Measurements from ENCODE around the gene CTTNBP2NL. TPM values are rescaled to one million over a fixed set of nuclear protein-coding genes. Genes with fewer than 3 reads are reported as not detected.

Gene CTTNBP2NL
- polyA plus RNA-seq, 6 donors from 2014 or later: 0.19 to 2.7 (median 1.0) TPM

DNA sequence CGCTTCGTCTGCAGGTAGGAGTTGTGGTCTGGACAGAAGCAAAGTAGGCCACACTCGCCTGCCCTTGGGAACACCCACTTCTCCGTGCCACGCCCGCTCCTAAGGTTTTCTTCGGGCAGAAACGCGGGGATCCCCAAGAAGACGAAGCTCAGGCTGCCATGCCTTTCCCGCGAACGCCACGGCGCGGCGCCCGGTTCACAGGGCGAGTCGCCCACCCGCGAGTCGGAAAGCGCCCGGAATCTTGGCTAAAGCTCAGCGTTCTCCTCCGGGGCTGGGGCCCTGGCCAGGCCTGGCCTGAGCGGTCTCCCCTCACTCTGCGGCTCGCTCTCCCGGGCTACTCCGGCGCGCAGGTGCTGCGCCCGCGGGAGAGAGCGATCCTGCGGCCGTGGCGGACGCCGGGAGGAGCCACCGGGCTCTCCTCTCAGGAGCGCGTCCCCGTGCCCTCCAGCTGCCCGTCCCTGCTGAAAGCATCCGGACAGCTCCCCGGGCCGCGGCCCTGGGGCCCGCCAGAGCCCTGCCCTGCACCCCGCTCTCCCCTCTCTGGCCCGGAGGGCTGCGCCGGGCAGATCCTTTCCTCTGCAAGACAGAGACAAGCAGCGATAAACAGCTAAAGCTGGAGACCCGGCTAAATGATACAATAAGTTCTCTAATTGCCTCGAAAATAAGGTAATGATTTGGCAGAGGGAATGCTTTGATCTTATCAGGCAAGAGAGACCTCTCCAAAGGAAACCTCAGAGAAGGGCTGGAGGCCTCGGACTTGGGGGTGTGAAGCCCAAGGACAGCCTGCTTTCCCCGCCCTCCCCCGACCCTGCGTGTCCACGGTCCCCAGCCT is 106.0 kb downstream of the CTTNBP2NL start:
- peaks cover 59 to 71% (median 69%) of the 10 kb centered on the region in 3 donors for H3K27me3 Mint-ChIP-seq
- peak overlapping the region; percentile 66 to 86 (median 80) for H3K4me3 Mint-ChIP-seq
- peaks cover 32 to 54% (median 35%) of the 10 kb centered on the region in 3 donors for H3K4me1 Mint-ChIP-seq
- peak; percentile 72 to 79 for ATAC-seq (ENCODE audit: low read depth in 2 of 2)
- H3K9me3 Mint-ChIP-seq: no peaks in the 10 kb centered on the region
- peak; percentile 45 for DNase-seq
- H3K36me3 Mint-ChIP-seq: no peaks in the 10 kb centered on the region
- H3K27ac Mint-ChIP-seq: peak overlapping the region in 2 of 6 donors; percentile 28 to 53

DNA sequence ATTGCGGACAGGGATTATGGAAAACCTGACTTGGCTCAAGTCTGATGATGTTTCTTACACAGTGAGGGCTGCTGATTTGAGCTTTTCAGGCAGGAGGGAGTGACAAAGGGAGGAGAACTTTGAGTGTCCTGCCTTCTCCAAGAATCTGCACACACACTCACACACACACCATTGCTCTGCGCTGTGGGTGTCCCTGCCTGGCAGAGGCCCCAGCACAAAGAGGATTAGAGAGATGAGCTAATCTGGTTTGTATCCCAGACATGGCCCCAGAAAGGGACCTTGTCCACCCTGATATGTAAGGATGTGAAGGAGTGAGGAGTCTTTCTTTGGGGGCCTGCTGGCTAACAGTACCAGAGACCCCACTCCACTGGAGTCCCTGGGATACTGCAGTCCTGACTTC is 106.8 kb downstream of the CTTNBP2NL start:
- Mint-ChIP-seq H3K4me3 (peak overlapping the region in 6 of 8 donors; percentile 65 to 85 (median 78)), H3K27me3 (peaks cover 60 to 68% (median 64%) of the 10 kb centered on the region in 3 donors), H3K9me3 (no peaks in the 10 kb centered on the region), H3K4me1 (peaks cover 35 to 62% (median 42%) of the 10 kb centered on the region in 3 donors), H3K27ac (peak overlapping the region in 1 of 6 donors; percentile 36), H3K36me3 (no peaks in the 10 kb centered on the region)
- DNase-seq: no peak
- ATAC-seq (ENCODE audit: low read depth in 2 of 2): no peak

DNA sequence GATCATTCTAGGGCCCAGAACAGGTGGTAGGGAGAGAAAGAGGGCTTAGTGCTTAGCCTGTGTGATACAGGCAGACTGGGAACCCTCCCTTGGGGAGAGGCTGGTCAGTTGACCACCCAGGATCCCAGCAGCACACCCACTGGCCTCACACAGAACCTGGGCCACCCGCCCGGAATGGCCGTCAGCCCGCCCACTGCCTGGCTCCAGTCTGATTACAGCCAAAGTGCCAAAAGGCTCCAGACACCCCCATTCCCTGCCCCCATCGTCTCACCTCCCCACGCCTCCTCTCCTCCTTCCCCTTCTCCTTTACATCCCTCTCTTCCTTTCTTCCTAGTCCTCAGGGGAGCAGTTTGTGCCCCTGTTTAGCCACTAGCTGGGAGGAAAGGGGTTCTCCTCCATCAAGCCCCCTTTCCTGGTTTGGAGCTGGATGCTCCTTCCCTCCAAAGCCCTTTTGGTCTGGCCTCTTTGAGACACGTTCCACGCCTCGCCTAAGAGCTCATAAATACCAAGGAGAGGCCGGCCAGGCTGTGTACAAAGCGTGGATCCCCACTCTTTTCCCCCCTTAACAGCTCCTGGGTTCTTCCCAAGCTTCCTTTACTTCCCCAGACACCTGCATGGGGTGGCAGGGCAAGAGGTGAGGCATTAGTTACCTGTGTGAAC is 108.1 kb downstream of the CTTNBP2NL start:
- no peaks in the 10 kb centered on the region for H3K9me3 Mint-ChIP-seq
- H3K4me3 Mint-ChIP-seq: peak overlapping the region in 1 of 8 donors; percentile 83
- peaks cover 50 to 55% (median 51%) of the 10 kb centered on the region in 3 donors for H3K27me3 Mint-ChIP-seq
- no peaks in the 10 kb centered on the region for H3K36me3 Mint-ChIP-seq
- DNase-seq: no peak
- ATAC-seq (ENCODE audit: low read depth in 2 of 2): no peak
- H3K4me1 Mint-ChIP-seq: peaks cover 35 to 68% (median 49%) of the 10 kb centered on the region in 3 donors
- peak overlapping the region in 2 of 6 donors; percentile 52 to 88 for H3K27ac Mint-ChIP-seq

DNA sequence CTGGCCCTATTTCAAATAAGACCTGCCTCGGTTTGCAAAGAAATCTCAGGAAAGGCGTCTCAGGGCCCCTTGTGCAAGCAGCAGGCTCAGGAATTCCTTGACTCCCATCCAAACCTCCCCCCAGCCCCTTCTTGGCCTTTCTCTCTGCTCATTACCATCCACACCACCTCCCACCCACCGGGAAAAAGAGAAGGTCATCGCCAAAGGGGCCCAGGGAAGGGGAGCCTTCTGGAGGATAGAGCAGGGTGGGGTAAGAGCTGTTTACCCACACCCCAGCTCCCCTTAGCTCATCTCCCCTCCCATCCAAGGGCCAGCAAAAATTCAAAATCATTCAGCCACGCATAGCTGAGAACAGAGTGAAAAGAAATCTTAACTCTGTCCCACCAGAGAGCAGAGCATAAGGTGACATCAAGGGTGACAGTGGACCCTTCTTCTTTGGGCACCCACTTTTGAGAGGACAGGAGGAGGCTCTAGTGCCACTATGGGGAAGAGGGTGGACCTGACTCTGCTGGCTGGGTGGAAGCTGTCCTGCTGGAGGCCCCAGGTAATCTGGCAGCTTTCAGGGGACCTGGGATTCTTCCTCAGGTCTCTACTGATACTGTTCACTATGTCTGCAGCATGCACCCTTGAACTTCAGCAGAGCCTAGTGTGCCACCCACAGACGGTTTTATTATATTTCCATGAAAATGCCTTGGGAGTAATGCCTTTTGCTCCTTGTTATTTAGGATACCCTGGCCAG is 108.8 kb downstream of the CTTNBP2NL start:
- ATAC-seq (ENCODE audit: low read depth in 2 of 2) (no peak), DNase-seq (no peak)
- H3K27ac Mint-ChIP-seq: peak overlapping the region in 1 of 6 donors; percentile 32
- H3K36me3 Mint-ChIP-seq: no peaks in the 10 kb centered on the region
- peaks cover 35 to 68% (median 49%) of the 10 kb centered on the region in 3 donors for H3K4me1 Mint-ChIP-seq
- H3K9me3 Mint-ChIP-seq: no peaks in the 10 kb centered on the region
- H3K4me3 Mint-ChIP-seq: peak overlapping the region in 5 of 8 donors; percentile 29 to 57 (median 47)
- H3K27me3 Mint-ChIP-seq: peaks cover 43 to 50% (median 44%) of the 10 kb centered on the region in 3 donors

DNA sequence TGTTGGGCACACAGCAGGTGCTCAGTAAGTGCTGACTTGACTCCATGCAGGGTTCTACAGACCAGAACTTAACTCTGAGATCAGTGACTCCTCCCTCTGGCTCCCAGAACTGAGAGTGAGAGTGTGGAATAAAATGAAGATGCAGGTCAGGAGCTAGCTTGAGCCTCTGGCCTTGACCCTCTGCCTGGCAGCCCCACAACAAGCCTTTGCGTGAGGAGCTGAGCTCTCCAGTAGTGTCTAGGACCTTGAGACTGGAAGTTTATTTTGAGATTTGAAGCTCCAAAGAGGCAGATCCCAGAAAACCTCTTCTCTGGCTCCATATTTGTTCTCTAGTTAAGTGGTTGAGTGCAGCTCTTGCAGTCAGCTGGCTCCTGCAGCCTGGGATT is 109.4 kb downstream of the CTTNBP2NL start:
- H3K4me3 Mint-ChIP-seq: peak overlapping the region in 3 of 8 donors; percentile 29 to 57 (median 47)
- peaks cover 40 to 52% (median 41%) of the 10 kb centered on the region in 3 donors for H3K27me3 Mint-ChIP-seq
- DNase-seq (no peak), ATAC-seq (ENCODE audit: low read depth in 2 of 2) (no peak)
- H3K36me3 Mint-ChIP-seq: no peaks in the 10 kb centered on the region
- no peaks in the 10 kb centered on the region for H3K9me3 Mint-ChIP-seq
- H3K4me1 Mint-ChIP-seq: peaks cover 35 to 68% (median 49%) of the 10 kb centered on the region in 3 donors
- H3K27ac Mint-ChIP-seq: peak overlapping the region in 1 of 6 donors; percentile 32

DNA sequence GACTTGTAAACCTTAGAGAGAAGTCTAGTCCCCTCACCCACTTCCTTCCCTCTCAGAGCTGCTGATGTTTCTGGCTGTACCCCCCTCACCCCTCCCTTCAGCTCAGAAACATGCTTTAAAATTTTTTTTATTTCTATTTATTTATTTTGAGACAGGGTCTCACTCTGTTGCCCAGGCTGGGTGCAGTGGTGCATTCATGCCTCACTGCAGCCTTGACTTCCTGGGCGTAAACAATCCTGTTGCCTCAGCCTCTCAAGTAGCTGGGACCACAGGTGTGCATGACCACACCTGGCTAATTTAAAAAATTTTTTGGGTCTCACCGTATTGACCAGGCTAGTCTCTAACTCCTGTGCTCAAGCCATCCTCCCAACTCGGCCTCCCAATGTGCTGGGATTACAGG is 109.9 kb downstream of the CTTNBP2NL start:
- H3K27ac Mint-ChIP-seq: no peak overlapping the region
- H3K4me1 Mint-ChIP-seq: peaks cover 35 to 68% (median 49%) of the 10 kb centered on the region in 3 donors
- peak overlapping the region in 6 of 8 donors; percentile 22 to 89 (median 44) for H3K4me3 Mint-ChIP-seq
- H3K9me3 Mint-ChIP-seq: no peaks in the 10 kb centered on the region
- DNase-seq (no peak), ATAC-seq (ENCODE audit: low read depth in 2 of 2) (peak in 1 of 2 donors; percentile 13)
- no peaks in the 10 kb centered on the region for H3K36me3 Mint-ChIP-seq
- peaks cover 38 to 50% (median 40%) of the 10 kb centered on the region in 3 donors for H3K27me3 Mint-ChIP-seq

DNA sequence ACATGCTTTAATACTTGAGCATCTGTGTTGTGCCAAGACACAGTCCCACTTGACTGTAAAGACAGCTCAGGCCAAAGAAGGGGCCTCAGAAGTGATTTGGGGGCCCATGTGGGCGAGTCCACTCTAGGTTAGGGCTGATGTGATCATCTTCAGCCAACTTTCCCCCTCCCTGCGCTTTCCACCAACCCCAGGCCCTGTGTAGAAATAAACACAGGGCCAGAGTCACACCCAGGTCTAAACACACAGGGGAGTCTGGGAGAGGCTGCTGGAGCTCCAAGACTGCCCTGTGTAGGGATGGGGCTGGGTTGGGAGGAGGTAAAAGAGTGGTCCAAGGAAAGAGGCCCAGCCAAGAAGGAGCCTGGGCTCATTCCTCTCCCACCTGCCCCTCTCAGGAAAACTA is 110.3 kb downstream of the CTTNBP2NL start:
- Mint-ChIP-seq H3K27ac (no peak overlapping the region), H3K9me3 (no peaks in the 10 kb centered on the region), H3K4me3 (peak overlapping the region; percentile 5 to 89 (median 40)), H3K36me3 (no peaks in the 10 kb centered on the region), H3K4me1 (peaks cover 35 to 66% (median 49%) of the 10 kb centered on the region in 3 donors), H3K27me3 (peaks cover 34 to 46% (median 36%) of the 10 kb centered on the region in 3 donors)
- DNase-seq (no peak), ATAC-seq (ENCODE audit: low read depth in 2 of 2) (no peak)

DNA sequence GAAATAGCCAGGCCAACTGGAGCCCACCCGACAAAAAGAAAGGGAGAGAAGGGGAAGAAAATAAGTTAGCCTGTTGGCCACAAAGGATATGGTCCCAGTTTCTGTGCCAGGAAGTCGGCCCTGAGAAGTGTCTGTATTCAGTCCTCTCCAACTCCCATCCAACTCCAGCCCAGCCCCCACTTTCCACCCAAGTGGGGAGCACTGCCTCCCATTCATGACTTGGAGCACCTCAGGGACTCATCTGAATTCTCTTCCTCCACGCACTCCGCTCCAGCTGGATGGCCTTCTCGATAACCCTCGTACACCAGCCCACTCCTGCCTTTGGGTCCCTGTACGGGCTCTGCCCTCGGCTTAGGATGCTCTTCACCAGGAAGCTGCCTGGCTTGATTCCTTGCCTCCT is 110.7 kb downstream of the CTTNBP2NL start:
- no peak for DNase-seq
- Mint-ChIP-seq H3K9me3 (no peaks in the 10 kb centered on the region), H3K27ac (peak overlapping the region in 1 of 6 donors; percentile 82), H3K27me3 (peaks cover 34 to 43% (median 35%) of the 10 kb centered on the region in 3 donors), H3K4me3 (peak overlapping the region in 7 of 8 donors; percentile 66 to 89 (median 83)), H3K36me3 (no peaks in the 10 kb centered on the region), H3K4me1 (peaks cover 35 to 62% (median 49%) of the 10 kb centered on the region in 3 donors)
- ATAC-seq (ENCODE audit: low read depth in 2 of 2): no peak

DNA sequence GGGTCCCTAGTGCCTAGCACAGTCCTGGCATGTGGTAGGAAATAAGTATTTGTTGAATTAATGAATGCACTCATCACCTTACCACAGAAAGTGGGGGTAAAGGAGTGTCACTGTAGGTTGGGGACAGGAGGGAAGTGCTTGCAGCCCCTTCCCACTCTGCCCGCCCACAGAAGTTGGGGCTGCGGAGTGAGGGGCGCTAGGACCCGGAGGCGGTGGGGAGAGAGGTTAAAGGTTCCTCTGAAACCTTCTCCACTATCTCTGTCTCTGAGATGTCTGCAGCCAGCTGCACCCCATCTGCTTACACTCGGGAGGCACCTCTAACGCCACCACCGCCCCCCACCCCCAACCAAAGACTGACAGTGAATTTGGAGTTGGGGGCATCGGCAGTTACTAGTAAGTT is 111.3 kb downstream of the CTTNBP2NL start:
- ATAC-seq (ENCODE audit: low read depth in 2 of 2) (no peak), DNase-seq (no peak)
- Mint-ChIP-seq H3K36me3 (no peaks in the 10 kb centered on the region), H3K4me3 (peak overlapping the region; percentile 81 to 91 (median 86)), H3K4me1 (peaks cover 32 to 58% (median 47%) of the 10 kb centered on the region in 3 donors), H3K9me3 (no peaks in the 10 kb centered on the region), H3K27ac (no peak overlapping the region), H3K27me3 (peaks cover 32 to 40% (median 32%) of the 10 kb centered on the region in 3 donors)

DNA sequence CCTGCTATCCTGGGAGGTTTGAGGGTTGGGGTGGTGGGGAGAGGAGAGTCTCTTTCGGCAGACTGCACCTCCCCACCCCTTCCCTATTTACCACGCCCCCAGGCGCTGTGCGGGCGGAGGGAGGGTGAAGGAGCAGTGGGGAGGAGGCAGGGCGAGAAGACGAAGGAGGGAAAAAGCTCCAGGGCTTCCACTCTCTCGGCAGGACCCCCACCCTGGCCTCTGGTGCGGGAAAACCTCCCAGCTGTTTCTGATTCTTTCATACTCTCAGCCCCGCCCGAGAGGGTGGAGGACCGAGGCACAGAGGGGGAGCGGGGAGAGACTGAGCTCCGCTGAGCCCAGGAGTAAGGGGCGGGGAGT is 111.9 kb downstream of the CTTNBP2NL start:
- Mint-ChIP-seq H3K27ac (no peak overlapping the region), H3K9me3 (no peaks in the 10 kb centered on the region), H3K36me3 (no peaks in the 10 kb centered on the region), H3K4me1 (peaks cover 27 to 53% (median 42%) of the 10 kb centered on the region in 3 donors), H3K4me3 (peak overlapping the region; percentile 81 to 91 (median 86)), H3K27me3 (peaks cover 26 to 35% (median 32%) of the 10 kb centered on the region in 3 donors)
- ATAC-seq (ENCODE audit: low read depth in 2 of 2): peak; percentile 24 to 39
- DNase-seq: peak; percentile 17

DNA sequence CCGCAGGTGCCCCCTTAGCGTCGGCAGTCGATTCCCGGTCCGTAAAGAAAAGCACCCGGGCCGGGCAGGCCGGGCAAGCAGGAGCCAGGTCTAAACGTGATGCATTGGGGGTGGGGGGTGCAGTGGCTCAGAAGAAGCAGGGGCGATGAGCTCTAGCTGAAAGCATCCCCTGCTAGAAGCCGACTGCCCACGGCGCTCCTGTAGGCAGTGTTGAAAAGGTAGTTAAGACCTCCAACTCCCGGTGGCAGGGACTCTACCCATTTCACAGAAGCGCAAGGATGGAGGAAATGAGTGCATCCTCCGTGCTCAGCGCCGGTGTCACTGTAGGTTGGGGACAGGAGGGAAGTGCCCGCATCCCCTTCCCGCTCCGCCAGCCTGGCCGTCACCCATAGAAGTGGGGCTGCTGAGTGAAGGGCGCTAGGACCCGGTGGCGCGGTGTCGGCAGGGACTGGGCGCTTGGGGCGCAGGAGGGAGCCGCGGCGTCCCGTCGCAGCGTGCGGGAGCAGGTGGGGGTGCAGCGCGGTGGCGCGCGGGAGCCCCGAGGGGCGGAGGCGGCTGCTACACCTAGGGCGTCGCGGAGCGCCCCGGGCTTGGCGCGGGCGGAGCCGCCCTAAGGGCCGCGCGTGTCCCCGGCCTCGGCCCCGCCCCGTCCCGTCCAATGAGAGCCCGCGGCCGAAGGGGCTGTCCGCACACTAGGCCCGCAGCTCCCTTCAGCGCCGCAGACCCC is 112.4 kb downstream of the CTTNBP2NL start, which contains the start of gene WNT2B:
Gene WNT2B (plus strand): TSS at position 688 of the 727 bp plus-strand sequence. CDS start 298 bp downstream, outside the sequence.
- Mint-ChIP-seq H3K36me3 (no peaks in the 10 kb centered on the region), H3K4me3 (peak within 1 kb of the TSS; percentile 81 to 91 (median 86)), H3K4me1 (peaks cover 25 to 47% (median 42%) of the 10 kb centered on the region in 3 donors), H3K27me3 (peaks cover 21 to 29% (median 28%) of the 10 kb centered on the region in 3 donors), H3K27ac (peak within 1 kb of the TSS in 2 of 6 donors; percentile 20 to 36), H3K9me3 (no peaks in the 10 kb centered on the region)
- ATAC-seq (ENCODE audit: low read depth in 2 of 2) (peak; percentile 75 to 78), DNase-seq (peak; percentile 53)

DNA sequence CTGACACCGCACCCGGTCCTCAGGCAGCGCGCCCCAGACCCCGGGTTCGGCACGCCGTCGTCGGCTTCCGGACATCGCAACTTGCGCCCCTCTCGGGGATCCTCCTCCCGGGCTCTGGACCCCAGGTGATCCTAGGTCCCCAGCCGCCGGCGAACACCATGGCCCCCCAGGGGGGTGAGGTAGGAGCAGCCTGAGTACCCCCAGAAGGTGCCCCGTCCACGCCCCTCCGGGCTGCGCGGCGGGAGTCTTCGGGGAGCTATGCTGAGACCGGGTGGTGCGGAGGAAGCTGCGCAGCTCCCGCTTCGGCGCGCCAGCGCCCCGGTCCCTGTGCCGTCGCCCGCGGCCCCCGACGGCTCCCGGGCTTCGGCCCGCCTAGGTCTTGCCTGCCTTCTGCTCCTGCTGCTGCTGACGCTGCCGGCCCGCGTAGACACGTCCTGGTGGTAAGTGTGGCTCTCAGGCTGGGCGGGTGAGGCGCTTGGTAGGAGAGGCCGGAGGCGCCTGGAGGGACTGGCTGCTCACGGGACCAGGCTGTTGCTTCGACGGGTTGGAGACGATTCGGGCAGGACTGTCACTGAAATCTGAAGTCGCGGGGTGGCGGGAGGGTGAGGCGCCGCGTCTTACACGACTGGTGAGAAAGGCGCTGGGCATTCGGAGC is 113.1 kb downstream of the CTTNBP2NL start:
- Mint-ChIP-seq H3K9me3 (no peaks in the 10 kb centered on the region), H3K4me3 (peak overlapping the region; percentile 36 to 89 (median 78)), H3K4me1 (peaks cover 21 to 43% (median 42%) of the 10 kb centered on the region in 3 donors), H3K27me3 (peaks cover 14 to 24% (median 23%) of the 10 kb centered on the region in 3 donors), H3K36me3 (no peaks in the 10 kb centered on the region), H3K27ac (peak overlapping the region in 2 of 6 donors; percentile 20 to 36)
- DNase-seq (peak; percentile 35), ATAC-seq (ENCODE audit: low read depth in 2 of 2) (peak; percentile 53)

All from naive B cell (primary cell).